ENCODE measurements around the gene ZNF438. TPM values are rescaled to one million over a fixed set of nuclear protein-coding genes. Genes with fewer than 3 reads are reported as not detected.

ZNF438 gene
- total and polyA plus RNA-seq, 2 of the 4 experiments (the other 2 are of a cell fraction), result 1.8 to 2.9 TPM

DNA sequence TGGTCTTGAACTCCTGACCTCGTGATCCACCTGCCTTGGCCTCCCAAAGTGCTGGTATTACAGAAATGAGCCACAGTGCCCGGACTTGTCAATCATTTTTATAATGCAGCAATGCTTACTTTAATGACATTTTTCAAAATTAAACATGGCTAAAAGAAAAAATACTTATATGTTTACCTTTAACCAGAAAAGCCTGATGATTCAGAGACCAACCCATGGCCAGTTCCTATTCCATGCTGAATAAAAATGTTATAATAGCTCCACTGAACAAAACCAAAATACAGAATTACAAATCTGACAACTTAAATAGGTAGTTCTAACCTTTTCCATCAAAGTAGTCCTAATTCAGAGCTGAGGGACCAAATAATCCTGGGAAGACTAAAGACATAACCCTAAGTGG is 21.6 kb downstream of the ZNF438 start:
- Histone ChIP-seq H3K56ac (ENCODE audit: extremely low read depth, insufficient read depth, low read length) (no peak overlapping the region), H3K4me1 (ENCODE audit: control insufficient read depth, insufficient read depth, low read length) (peaks cover 2% of the 10 kb centered on the region), H4K20me1 (ENCODE audit: insufficient read depth, low read length) (no peaks in the 10 kb centered on the region), H3K27me3 (ENCODE audit: control insufficient read depth, insufficient read depth, low read length) (no peaks in the 10 kb centered on the region), H3K79me1 (ENCODE audit: low read depth in 1 of 2, low read length in 2 of 2) (peaks cover 15 to 48% of the 10 kb centered on the region in 2 experiments; a peak in 3 of 4 replicates), H4K8ac (ENCODE audit: low read depth in 2 of 2, low read length in 2 of 2) (no peak overlapping the region), H2BK5ac (ENCODE audit: low read depth, low read length, poor library complexity, severe bottlenecking) (no peak overlapping the region), H2BK15ac (ENCODE audit: low read depth, low read length) (no peak overlapping the region), H4K5ac (ENCODE audit: low read depth, low read length) (no peak overlapping the region), H4K91ac (ENCODE audit: insufficient read depth, low read depth, low read length) (no peak overlapping the region), H3K9me1 (ENCODE audit: insufficient read depth, low read length) (peaks cover 7% of the 10 kb centered on the region), H3K27ac (ENCODE audit: insufficient read depth, low read length) (no peak overlapping the region), H2AFZ (replicated peaks; ENCODE audit: low read length, poor library complexity) (no peak overlapping the region), H3K4ac (ENCODE audit: low read depth, low read length) (no peak overlapping the region), H2AK9ac (replicated peaks; ENCODE audit: low read depth, low read length, poor library complexity) (no peak overlapping the region), H3K18ac (ENCODE audit: low read depth, low read length) (no peak overlapping the region), H2BK120ac (ENCODE audit: low read depth, low read length) (no peak overlapping the region), H3K4me2 (ENCODE audit: low read depth, low read length) (no peak overlapping the region), H2BK20ac (ENCODE audit: low read depth, low read length) (no peak overlapping the region), H3K9me3 (ENCODE audit: control insufficient read depth, insufficient read depth, low read length) (no peaks in the 10 kb centered on the region), H3K36me3 (ENCODE audit: control insufficient read depth, insufficient read depth, low read length) (no peaks in the 10 kb centered on the region), H3K9ac (ENCODE audit: low read depth, low read length) (no peak overlapping the region), H3K23ac (ENCODE audit: low read depth, low read length) (no peak overlapping the region), H3K14ac (replicated peaks; ENCODE audit: low read depth, low read length) (no peak overlapping the region), H3K4me3 (ENCODE audit: insufficient read depth, low read depth, low read length) (no peak overlapping the region), H2AK5ac (ENCODE audit: low read depth, low read length) (no peak overlapping the region)
- BruUV-seq (replicated peaks), result no TSS peak
- peak; percentile 25 for DNase-seq
- dilution Hi-C loops (cut with HindIII; ENCODE audit: low sequenced_read_pairs, unreplicated experiment) (no loop called here), in situ Hi-C loops (cut with MboI; ENCODE audit: low sequenced_read_pairs) (no loop called here), intact Hi-C loops (cut with micrococcal nuclease) (no loop called here)
- TF ChIP-seq BHLHE40 (IDR thresholded peaks at IDR 0.05; ENCODE audit: low read depth, low read length) (no peak), USF2 (IDR thresholded peaks at IDR 0.05; ENCODE audit: low read depth, low read length) (no peak), POLR2A (IDR thresholded peaks at IDR 0.05; ENCODE audit: low read depth, low read length) (no peak), CHD1 (IDR thresholded peaks at IDR 0.05; ENCODE audit: low read depth, low read length) (no peak), MAFK (IDR thresholded peaks at IDR 0.05; ENCODE audit: low read depth, low read length) (no peak)
- no CpG with 5 or more reads among the region's 2 CpGs for WGBS, 2 experiments (ENCODE audit: extremely low coverage in 2 of 2, insufficient read length in 1 of 2)
- no peak for ATAC-seq (ENCODE audit: low read depth)
- ChIA-PET POLR2A (ENCODE audit: unreplicated experiment) (interaction anchor here (0.7 kb wide), 1 partner anchor 13 kb away, joined by 3 read pairs; no protein-coding TSS in a partner anchor), CTCF (interaction anchor here (0.5 to 0.6 kb wide), 2 partner anchors 291 to 538 kb away, joined by 3 read pairs; no protein-coding TSS in a partner anchor)
